Colon (tissue), 2 donors: Measurements from ENCODE around the gene SASH1.

Experiments used
- FAIRE-seq: peaks from 2 replicates; lab custom pipeline; 2012; peaks lifted over from hg19 to GRCh38; lab: Jason Lieb, UNC
- donor health status: control.
- donor health status: control.

SASH1 gene

GRCh38 chr6:148406579-148407371, 64.1 kb downstream of the SASH1 start:
- FAIRE-seq = no peak

DNA sequence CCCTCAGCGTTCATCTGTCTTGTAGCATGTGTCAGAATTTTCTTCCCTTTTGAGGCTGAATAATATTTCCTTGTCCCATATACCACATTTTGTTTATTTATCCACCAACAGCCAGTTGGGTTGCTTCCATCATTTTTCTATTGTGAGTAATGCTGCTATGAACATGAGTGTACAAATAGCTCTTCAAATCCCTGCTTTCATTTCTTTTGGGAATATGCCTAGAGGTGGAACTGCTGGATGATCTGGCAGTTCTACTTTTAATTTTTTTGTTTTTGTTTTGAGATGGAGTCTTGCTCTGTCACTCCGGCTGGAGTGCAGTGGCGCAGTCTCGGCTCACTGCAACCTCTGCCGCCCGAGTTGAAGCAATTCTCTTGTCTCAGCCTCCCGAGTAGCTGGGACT, 64.7 kb downstream of the SASH1 start:
- FAIRE-seq = no peak

GRCh38 chr6:148413321-148414091, 70.9 kb downstream of the SASH1 start:
- FAIRE-seq = no peak

DNA sequence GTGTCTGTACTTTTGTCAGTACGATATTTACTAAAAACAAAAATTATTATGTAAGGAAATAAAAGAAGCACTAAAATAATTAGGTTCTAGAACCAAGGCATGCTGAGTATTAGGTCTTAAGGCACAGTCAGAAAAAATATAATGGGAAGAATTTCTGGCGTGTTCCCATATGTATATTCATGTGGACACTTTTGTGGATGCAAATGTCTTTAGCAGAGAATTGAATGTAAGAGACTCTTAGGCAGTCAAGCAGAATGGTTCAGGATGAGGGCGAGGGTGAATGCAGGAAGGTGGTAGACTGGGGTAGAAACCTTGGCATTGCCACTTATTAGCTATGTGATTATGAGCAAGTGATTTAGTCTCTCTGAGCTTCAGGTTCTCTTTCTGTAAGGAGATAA, 71.5 kb downstream of the SASH1 start:
- FAIRE-seq = no peak

DNA sequence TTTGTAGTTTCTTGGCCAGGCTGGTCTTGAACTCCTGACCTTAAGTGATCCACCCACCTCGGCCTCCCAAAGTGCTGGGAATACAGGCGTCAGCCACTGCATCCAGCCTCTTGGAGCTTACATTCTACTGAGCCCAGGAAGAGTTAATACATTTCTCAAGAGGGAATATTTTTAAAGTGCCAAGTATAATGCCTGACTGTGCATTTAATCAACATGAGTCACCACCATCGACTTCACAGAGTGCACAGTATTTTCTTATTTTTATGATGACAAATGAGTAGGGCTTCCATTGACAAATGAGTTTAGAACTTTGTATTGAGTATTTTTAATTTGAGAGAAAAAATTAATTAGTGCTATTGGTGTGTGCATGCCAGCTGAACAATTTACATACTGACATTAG, 72.2 kb downstream of the SASH1 start:
- FAIRE-seq = no peak

DNA sequence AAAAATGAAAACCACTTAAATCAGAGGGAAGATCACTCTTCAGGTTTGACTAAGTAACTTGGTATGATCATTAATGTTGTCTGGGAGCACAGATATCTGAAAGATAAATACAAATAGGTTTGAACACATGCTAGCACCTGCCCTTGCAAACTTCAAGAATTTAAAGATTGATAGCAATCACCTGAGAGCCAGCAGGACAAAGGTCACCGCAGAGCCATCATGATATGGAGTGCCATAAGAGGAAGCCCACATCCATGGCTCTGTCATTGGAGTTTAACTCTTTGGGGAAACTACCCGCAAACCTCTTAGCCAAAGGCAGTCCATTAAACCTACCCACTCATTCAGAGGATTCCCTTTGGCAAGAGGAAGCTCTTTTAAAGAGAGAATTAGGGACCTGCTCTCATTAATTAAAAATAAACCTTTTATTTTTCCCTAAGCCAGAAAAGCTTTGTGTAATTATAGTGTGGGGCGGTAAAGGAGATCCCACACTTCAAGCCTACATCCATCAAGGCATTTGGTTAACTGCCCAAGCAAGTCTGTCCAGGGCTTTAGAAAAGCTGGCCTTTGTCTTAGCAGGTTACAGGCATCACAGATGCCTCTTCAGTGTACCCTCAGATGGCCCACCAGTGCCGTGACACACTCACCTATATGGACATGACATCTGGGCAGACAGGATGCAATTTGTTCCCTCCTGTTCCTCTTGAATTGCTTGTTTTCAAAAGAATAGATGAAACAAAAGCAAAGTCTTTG, 73.0 kb downstream of the SASH1 start:
- no peak for FAIRE-seq

- FAIRE-seq = no peak
Measured at GRCh38 chr6:148416330-148416965, 73.8 kb downstream of the SASH1 start.

DNA sequence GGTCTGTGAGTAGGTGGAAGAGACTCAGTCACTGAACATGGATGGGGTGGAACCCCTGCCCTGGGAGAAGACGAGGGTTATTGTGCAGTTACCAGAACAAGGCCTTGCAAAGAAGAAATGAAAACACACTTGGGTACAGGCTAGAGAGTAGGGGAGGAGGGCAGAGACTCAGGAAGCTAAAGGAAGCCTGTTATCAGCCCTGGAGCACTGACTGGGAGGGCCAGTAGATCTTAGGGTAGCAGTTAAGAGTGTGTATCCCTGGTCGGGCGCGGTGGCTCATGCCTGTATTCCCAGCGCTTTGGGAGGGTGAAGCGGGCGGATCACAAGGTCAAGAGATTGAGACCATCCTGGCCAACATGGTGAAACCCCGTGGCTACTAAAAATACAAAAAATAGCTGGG, 74.4 kb downstream of the SASH1 start:
- no peak for FAIRE-seq

- FAIRE-seq = no peak
Measured at GRCh38 chr6:148419430-148419829, 76.8 kb downstream of the SASH1 start.

GRCh38 chr6:148422085-148422484, 79.4 kb downstream of the SASH1 start:
- FAIRE-seq = no peak

DNA sequence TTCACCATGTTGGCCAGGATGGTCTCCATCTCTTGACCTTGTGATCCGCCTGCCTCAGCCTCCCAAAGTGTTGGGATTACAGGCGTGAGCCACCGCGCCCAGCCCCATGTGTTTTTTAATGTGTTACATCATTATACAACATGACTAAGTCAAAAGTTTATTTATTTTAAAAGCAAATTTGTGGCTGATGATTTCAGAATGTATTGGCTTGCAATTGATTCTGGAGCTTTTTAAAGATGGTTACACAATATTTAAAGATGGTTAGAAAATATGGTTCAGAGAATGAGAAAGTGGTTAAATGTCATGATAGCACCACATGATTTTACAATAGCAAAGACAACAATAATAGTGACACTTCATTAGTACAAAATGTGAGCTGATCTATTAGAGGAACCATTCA, 80.5 kb downstream of the SASH1 start:
- FAIRE-seq = no peak

GRCh38 chr6:148423601-148424270, 81.1 kb downstream of the SASH1 start:
- no peak for FAIRE-seq

- no peak for FAIRE-seq
Measured at GRCh38 chr6:148425443-148425842, 82.8 kb downstream of the SASH1 start.

GRCh38 chr6:148426317-148426977, 83.8 kb downstream of the SASH1 start:
- FAIRE-seq = no peak

DNA sequence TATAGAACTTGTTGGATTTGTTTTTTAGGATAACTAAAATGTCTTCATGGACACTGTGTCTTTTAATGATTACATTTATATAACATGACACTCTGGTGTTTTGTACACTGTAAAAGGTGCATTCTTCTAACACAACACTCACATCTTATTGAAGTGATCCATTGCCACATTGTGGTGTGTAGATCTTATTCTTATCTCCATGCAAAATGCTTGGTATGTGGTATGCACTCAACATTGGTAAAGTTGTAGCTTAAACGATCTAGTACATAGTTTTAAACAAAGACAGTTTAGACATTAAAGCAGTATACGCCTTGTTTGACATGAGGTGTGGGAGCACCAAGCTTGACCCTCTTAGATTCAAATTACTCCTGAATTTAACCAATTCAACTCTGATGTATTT, 84.7 kb downstream of the SASH1 start:
- no peak for FAIRE-seq

GRCh38 chr6:148429423-148429822, 86.8 kb downstream of the SASH1 start:
- no peak for FAIRE-seq

- FAIRE-seq = no peak
Measured at GRCh38 chr6:148430897-148431296, 88.3 kb downstream of the SASH1 start.

DNA sequence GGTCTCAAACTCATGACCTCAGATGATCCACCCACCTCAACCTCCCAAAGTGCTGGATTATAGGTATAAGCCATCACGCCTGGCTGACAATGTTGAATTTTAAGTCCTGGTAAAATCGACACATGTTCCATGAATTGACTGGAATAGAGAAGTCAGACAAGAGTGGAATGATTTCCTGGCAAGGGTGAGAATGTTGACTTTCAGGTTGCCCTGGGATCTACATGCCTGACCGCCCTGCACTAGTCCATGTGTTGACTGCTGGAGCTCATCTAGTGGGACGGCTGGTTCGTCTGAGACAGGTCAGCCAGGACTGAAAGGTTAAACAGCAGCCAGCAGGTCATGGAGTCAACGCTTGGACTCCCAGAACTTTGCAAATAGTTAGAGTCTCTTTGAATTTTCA, 88.8 kb downstream of the SASH1 start:
- no peak for FAIRE-seq

DNA sequence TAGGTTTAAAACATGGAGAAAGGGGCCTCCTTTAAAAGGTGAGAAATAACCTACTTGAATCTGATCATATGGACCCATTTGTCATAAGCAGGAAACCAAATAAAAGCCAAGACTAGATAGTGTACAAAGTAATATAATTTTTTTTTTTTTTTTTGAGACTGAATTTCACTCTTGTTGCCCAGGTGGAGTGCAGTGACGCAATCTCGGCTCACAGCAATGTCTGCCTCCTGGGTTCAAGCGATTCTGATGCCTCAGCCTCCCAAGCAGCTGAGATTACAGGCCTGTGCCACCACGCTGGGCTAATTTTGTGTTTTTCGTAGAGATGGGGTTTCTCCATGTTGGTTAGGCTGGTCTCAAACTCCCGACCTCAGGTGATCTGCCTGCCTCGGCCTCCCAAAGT, 89.2 kb downstream of the SASH1 start:
- no peak for FAIRE-seq

GRCh38 chr6:148432462-148433195, 90.0 kb downstream of the SASH1 start:
- no peak for FAIRE-seq

GRCh38 chr6:148435386-148435785, 92.7 kb downstream of the SASH1 start:
- no peak for FAIRE-seq
